Mucosa of rectum (tissue), 2 donors: ENCODE data around the gene SLC9A9.
"Not testable (repeated sequence)": the region's sequence is repeated elsewhere in the genome, so short reads cannot be mapped to it uniquely, and the experiment has no call there.

Experiments
- H3K27ac ChIP-seq, 2 donors: one replicate each; pipeline ENCODE4 v1.7.0; 2013; ENCODE audit warnings: inconsistent platforms in 2 of 2, low read depth in 2 of 2, low read length in 2 of 2
- H3K27me3 ChIP-seq, 2 donors: one replicate each; pipeline ENCODE4 v1.7.0; 2013; ENCODE audit warnings: low read length in 2 of 2; ENCODE audit not compliant: control insufficient read depth in 2 of 2, insufficient read depth in 2 of 2
- H3K36me3 ChIP-seq, 2 donors: one replicate each; pipeline ENCODE4 v1.7.0; 2013; ENCODE audit warnings: low read length in 2 of 2; ENCODE audit not compliant: control insufficient read depth in 2 of 2, insufficient read depth in 2 of 2
- H3K4me1 ChIP-seq, 2 donors: one replicate each; pipeline ENCODE4 v1.7.0; 2013; ENCODE audit warnings: low read length in 2 of 2, mild to moderate bottlenecking in 1 of 2; ENCODE audit not compliant: control insufficient read depth in 2 of 2, insufficient read depth in 2 of 2
- H3K4me3 ChIP-seq, 2 donors: one replicate each; pipeline ENCODE4 v1.7.0; 2013; ENCODE audit warnings: low read length in 2 of 2
- H3K9ac ChIP-seq, 2 donors: one replicate each; pipeline ENCODE4 v1.7.0; 2013; ENCODE audit warnings: low read length in 2 of 2, low read depth in 1 of 2, mild to moderate bottlenecking in 1 of 2
- H3K9me3 ChIP-seq, 2 donors: one replicate each; pipeline ENCODE4 v1.7.0; 2013; ENCODE audit warnings: low read length in 2 of 2; ENCODE audit not compliant: control insufficient read depth in 2 of 2
- donor health status: healthy.
- donor health status: Normal muscosa, but diverticular disease.

SLC9A9 gene

DNA sequence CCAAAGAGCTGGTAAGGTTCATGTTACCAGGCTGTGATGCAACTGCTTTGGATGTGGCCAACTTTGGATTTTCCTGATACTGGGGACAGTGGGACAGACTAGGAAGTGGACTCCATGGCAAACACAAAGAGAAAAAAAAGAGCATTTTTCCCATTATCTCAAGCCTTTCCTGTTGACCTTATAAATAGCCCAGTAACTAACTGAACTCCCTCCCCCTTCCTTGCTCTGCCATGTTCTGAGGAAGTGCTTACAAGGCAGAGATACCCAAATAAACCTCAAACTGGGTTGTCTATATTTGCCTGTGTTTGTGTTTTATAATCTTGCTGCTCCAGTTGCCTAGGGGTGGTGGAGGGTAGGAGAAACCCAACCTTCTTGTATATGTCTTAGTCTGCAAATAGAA is 27.3 kb upstream of the SLC9A9 start:
- Histone ChIP-seq H3K36me3 (no peaks in the 10 kb centered on the region), H3K4me3 (no peak overlapping the region), H3K9ac (no peak overlapping the region), H3K9me3 (no peaks in the 10 kb centered on the region), H3K27me3 (no peaks in the 10 kb centered on the region), H3K27ac (no peak overlapping the region), H3K4me1 (no peaks in the 10 kb centered on the region)

DNA sequence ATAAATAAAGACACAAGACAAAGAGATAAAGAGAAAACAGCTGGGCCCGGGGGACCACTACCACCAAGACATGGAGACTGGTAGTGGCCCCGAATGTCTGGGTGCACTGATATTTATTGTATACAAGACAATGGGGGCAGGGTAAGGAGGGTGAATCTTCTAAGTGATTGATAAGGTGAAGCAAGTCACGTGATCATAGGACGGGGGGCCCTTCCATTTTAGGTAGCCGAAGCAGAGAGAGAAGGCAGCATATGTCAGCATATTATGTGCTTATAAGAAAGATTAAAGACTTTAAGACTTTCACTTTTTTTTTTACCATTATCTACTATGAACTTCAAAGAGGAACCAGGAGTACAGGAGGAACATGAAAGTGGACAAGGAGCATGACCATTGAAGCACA is 25.3 kb upstream of the SLC9A9 start:
- not testable (repeated sequence) for H3K36me3 ChIP-seq, H3K27me3 ChIP-seq, H3K4me1 ChIP-seq, H3K4me3 ChIP-seq, H3K9ac ChIP-seq, H3K9me3 ChIP-seq, H3K27ac ChIP-seq

DNA sequence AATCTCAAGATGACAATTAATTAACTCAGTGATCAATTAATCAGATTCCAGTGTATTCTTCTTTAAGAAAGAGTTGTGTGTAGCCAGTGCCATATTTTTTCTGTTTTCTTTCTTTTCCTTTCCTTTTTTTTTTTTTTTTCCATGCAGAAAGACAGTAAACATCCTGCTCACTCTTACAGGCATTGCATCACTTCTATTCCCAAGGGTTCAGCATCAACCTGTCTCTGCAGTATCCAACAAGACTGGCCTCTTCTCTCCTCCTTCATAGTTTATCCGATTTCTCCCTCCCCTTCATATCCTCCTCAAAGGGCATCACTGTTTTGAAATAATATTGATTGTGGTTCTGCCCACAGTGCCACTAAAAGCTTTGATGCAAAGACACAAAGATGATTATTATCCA is 17.0 kb upstream of the SLC9A9 start:
- H3K9me3 ChIP-seq: no peaks in the 10 kb centered on the region
- no peaks in the 10 kb centered on the region for H3K4me1 ChIP-seq
- H3K27ac ChIP-seq: no peak overlapping the region
- H3K4me3 ChIP-seq: no peak overlapping the region
- no peak overlapping the region for H3K9ac ChIP-seq
- no peaks in the 10 kb centered on the region for H3K36me3 ChIP-seq
- no peaks in the 10 kb centered on the region for H3K27me3 ChIP-seq

DNA sequence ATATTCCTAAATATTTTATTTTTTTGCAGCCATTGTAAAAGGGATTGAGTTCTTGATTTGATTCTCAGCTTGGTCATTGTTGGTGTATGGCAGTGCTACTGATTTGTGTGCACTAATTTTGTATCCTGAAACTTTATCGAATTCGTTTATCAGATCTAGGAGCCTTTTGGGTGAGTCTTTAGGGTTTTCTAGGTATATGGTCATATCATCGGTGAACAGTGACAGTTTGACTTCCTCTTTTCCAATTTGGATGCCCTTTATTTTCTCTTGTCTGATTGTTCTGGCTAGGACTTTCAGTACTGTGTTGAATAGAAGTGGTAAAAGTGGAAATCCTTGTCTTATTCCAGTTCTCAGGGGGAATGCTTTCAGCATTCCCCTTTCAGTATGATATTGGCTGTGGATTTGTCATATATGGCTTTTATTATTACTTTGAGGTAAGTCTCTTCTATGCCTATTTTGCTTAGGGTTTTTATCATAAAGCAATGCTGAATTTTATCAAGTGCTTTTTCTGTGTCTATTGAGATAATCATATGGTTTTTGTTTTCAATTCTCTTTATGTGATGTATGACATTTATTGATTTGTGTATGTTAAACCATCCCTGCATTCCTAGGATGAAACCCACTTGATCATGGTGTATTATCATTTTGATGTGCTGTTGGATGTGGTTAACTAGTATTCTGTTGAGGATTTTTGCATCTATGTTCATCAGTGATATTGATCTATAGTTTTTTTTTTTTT is 11.4 kb upstream of the SLC9A9 start:
- H3K9me3 ChIP-seq: no peaks in the 10 kb centered on the region
- no peaks in the 10 kb centered on the region for H3K27me3 ChIP-seq
- H3K4me1 ChIP-seq: no peaks in the 10 kb centered on the region
- H3K4me3 ChIP-seq: no peak overlapping the region
- no peak overlapping the region for H3K27ac ChIP-seq
- no peaks in the 10 kb centered on the region for H3K36me3 ChIP-seq
- H3K9ac ChIP-seq: no peak overlapping the region

DNA sequence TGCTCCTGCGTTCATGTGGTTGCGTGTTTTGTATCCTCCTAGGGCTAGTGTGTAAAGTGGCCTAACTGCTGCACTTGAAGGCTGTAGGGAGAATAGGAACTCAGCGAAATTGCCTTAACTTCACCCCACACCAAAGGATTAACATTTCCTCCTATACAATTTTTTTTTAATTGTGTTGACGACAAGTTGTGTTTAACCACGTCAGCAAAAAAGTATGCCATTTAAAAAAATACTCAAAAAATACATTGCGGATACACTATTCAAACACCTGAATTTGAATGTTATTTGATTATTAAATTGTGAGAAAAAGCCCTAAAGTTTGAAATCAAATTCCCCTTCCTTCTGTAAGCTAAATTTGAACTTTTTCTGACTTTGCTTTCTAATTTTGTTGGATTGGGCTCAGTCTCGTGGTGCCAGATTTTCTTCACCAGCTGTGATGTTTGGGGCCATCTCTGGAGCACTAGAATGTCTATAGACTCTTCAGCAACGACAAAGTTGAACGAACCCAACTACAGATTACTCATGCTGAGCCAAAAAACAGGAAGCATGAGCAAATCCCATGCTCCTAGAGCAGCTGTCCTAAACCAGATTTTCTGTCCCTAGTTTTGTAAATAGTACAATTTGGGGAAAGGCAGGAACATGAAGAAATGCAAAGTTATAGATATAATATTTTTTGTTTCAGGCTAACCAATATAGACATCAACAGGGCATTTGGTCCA is 8.1 kb upstream of the SLC9A9 start:
- no peak overlapping the region for H3K9ac ChIP-seq
- H3K4me3 ChIP-seq: no peak overlapping the region
- no peaks in the 10 kb centered on the region for H3K27me3 ChIP-seq
- H3K36me3 ChIP-seq: no peaks in the 10 kb centered on the region
- H3K4me1 ChIP-seq: no peaks in the 10 kb centered on the region
- H3K9me3 ChIP-seq: no peaks in the 10 kb centered on the region
- no peak overlapping the region for H3K27ac ChIP-seq

DNA sequence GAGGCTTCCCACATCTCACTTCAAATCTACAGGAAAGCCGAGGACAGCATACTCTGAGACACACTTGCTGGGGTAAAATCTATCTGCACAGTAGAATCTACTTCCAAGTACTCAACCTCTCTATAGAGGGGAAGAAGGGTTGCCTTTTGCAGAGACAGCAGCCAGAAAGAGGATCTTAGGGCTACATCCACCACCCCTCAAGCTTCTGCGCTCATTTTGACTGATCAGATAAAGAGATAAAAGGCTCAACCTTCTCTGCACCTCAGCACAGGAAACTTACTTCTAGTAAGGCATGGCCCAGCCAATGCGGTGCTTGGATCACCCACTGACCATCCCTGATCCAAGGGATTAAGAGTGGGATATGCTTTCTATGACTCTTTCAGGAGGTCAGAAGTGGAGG is 6.9 kb upstream of the SLC9A9 start:
- Histone ChIP-seq H3K27ac (no peak overlapping the region), H3K4me3 (no peak overlapping the region), H3K9me3 (no peaks in the 10 kb centered on the region), H3K4me1 (no peaks in the 10 kb centered on the region), H3K9ac (no peak overlapping the region), H3K27me3 (no peaks in the 10 kb centered on the region), H3K36me3 (no peaks in the 10 kb centered on the region)

DNA sequence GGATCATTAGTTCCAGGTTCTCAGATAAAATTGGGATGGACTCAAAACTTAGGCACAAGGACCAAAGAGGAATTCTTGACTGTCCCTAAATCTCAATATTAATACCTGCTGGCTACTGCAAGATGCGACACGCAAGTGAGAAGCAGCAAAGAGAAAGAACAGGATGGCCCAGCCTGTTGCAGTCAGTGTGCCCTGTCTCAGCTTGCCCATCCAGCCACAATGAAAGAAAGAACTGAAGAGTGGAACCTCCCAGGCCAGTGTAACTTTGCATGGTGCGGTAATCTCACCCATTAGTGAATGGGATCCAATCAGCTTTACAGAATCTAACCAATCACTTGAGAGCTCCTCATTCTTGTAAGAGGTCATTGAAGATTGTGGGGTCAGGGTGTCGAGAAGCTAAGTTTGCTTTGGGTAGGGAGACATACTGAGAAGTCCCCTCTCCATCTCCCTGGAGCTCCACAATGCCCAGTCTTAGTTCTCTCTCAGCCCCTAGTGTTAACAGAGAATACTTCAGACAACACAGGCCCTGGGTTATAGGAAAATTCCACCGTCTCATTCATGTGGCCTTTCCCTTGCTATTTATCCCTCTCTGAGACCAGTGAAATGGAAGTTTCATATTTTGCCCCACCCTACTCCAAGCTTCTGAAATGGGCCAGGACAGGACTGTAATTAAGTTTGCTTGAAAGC is 3.2 kb upstream of the SLC9A9 start:
- Histone ChIP-seq H3K4me1 (peaks cover 0 to 2% of the 10 kb centered on the region in 2 donors), H3K9ac (no peak overlapping the region), H3K27ac (no peak overlapping the region), H3K36me3 (no peaks in the 10 kb centered on the region), H3K9me3 (no peaks in the 10 kb centered on the region), H3K27me3 (no peaks in the 10 kb centered on the region), H3K4me3 (no peak overlapping the region)

DNA sequence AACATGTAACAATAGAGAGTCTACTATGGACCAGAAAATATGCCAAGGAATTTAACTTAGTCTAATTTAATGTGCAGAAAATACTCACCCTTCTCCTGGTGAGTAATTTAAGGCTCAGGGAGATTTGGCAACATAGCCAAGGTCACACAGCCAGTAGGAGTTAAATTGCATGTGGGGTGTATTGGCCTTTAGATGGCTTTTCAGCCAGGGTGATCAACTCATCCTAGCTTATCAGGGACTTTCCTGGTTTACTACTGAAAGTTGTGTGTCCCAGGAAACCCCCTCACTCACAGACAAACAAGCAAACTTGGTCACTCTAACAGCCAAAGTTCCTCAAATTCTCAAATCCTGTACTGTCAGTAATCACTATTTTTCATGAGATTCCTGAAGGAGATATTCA is 2.6 kb upstream of the SLC9A9 start:
- Histone ChIP-seq H3K4me1 (peaks cover 0 to 2% of the 10 kb centered on the region in 2 donors), H3K9me3 (no peaks in the 10 kb centered on the region), H3K27ac (no peak overlapping the region), H3K9ac (no peak overlapping the region), H3K27me3 (no peaks in the 10 kb centered on the region), H3K36me3 (no peaks in the 10 kb centered on the region), H3K4me3 (no peak overlapping the region)

DNA sequence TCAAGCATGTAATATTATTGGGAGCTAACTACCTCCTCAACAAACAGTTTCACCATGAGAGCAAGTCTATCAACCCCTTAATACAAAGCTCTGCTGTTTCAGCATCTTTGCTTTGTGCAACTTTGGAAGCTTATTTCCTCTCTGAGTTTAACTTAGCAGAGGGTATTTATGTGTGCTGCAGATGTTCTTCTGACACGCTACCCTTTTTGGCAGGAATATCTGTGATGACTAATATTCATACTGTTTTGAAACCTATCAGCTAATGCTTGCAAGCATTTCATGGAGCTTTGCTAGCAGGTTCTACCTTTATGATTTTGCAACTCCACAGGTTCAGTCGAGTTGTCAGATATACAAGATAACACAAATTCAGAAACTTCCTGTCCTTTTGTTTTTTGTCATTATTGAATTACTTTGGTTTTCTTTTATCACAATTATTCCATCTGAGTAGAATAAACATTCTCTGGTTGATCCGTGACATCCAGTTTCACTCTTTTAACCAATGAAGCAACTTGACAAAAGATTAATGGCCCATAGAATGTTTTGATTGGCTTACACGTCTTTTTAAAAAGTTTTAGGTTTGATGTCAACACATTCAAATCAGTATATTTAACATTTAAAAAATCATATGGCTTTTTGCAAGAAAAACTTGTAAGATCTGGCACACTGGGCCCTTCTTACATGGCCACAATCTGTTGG is 1.7 kb upstream of the SLC9A9 start:
- Histone ChIP-seq H3K4me3 (no peak overlapping the region), H3K9me3 (no peaks in the 10 kb centered on the region), H3K27ac (peak overlapping the region in 1 of 2 donors; percentile 10), H3K27me3 (no peaks in the 10 kb centered on the region), H3K36me3 (no peaks in the 10 kb centered on the region), H3K4me1 (peaks cover 0 to 2% of the 10 kb centered on the region in 2 donors), H3K9ac (no peak overlapping the region)

DNA sequence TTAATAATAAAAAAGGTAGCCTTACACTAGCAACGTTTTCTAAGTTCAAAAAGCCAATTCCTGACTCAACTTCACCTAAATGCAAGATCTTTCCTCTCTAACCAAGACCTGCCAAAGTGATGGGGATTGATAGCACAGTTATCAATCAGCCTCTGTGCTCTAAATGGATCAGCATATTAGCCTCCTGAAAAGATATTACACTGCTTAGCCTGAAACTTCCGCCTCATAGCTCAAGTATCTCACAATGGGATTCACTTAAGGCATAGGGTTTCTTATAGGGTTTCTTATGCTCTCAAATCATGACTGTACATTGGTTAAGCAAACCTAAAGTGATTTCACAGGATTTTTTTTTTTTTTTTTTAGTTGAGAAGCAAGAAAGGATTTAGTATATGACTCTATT is 436 bp upstream of the SLC9A9 start:
- Histone ChIP-seq H3K4me3 (peak overlapping the region in 1 of 2 donors; percentile 84), H3K27me3 (no peaks in the 10 kb centered on the region), H3K27ac (no peak overlapping the region), H3K9ac (no peak overlapping the region), H3K4me1 (peaks cover 0 to 2% of the 10 kb centered on the region in 2 donors), H3K36me3 (no peaks in the 10 kb centered on the region), H3K9me3 (no peaks in the 10 kb centered on the region)
